DMS53 treated with DMSO at 0.1 percent for 48 hours (cell line): ENCODE measurements around the gene INF2.
A peak's percentile ranks its signal among the peaks of the same experiment; 100 is the strongest.

ENCODE experiments used
- DNase-seq: peaks from one replicate; lab custom pipeline; 2025; ENCODE audit not compliant: unreplicated experiment; lab: John Stamatoyannopoulos, UW

Gene INF2

DNA sequence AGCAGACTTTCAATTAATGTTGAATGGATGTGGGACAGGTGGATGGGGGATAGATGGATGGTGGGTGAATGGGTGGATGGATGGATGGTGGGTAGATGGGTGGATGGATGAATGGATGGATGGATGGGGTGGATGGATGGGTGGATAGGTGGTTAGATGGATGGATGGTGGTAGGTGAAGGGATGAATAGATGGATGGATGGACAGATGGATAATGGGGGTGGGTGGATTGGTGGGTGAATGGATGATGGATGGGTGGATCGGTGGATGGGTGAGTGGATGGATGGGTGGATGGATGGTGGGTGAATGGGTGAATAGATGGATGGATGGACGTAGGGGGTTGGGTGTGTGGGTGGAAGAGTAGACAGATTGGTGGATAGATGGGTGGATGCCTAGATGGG lies 14.0 kb upstream of the INF2 start:
- DNase-seq = no peak

GRCh38 chr14:104676130-104676693 lies 13.2 kb upstream of the INF2 start:
- no peak for DNase-seq

GRCh38 chr14:104676694-104677511 lies 12.5 kb upstream of the INF2 start:
- no peak for DNase-seq

DNA sequence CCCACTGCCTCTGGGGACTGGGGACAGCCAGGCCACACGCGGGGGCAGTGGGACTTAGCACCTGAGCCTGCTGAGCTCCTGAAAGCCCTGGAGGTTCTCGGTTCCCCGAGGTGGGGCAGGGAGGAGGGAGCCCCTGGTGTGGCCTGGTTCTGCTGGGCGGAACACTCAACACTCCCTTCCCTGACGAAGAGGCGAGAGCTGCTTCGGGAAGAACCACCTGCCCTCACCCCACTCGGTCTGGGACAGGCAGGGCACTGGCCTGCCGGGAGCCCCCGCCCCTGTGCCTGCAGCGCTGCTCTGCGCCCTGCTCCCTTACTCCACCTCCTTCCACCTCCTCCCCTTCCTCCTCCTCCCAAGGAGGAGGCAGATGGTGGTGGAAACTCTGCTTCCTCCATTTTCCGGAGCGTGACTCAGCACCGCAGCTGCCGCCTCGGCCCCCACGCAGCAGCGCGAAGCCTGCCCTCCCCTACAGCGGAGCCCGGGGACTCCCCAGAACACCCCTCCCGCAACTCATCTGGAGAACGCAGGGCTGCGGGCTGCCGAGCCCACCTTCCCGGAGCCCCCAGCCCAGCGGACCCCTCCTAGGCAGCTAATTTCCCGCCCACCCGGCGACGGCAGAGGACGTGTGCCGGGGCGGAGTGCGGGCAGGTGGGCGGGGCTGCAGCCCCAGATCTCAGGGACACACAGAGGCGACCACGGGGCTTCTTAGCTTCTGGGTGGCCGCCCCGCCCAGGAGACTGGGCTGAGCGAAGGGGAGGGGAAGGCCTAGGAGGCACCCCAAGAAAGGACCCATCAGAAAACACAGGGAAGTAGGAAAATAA lies 11.7 kb upstream of the INF2 start:
- DNase-seq = peak; percentile 47

DNA sequence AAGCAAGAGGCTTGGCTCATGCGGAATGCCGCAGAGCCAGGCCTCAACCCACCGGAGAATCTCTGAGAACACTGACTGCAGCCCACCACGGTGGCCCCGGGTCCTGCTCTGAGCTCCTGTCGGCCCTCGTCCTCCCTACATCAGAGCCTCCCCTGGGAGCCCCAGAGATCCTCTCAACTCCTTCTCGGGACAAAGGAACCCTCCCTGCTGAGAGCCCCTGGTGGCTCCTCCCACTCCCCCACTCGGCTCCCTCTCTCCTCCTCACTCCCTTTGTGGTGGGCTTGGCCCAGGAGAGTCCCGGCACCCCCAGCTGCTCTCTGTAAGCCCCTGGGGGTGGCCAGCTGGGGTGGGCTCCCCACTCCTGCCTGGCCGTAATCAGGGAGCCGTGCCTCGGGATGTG lies 11.1 kb upstream of the INF2 start:
- no peak for DNase-seq

DNA sequence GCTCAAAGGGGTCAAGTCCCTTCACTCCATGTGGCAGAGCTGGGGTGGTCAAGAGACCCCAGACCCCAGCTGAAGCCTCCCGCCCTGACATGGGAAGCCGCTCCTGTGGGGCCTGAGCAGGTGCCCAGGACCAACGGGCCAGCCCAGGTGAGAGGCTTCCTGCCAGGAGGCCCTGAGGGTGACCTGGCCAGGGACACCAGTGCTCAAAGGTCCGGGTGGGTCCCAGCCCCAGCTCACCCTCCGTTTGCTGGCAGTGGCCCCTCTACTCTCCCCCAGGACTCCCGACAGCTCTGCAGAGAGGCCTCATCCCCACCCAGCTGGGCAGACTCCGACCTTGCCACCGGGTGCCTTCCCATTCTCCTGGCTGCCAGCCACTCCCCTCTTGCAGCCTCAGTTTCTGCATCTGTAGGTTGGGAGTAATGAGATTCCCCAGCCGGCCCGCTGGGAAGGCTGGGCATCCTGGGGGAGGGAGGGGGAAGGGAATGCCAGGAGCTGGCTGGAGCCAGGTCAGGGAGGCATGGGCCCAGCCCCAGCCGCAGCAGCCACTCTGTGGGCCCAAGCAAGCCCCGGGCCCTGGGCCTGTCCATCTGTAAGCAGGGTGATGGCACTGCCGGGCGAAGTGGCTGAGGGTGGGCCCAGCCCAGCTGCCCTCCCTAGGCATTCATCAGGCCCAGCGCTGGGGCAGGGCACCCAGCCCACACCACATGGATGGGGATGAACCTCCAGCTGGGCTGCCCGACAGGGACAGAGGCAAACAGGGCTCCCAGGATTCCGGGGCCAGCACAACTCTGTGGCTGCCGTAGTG lies 10.3 kb upstream of the INF2 start:
- no peak for DNase-seq

DNA sequence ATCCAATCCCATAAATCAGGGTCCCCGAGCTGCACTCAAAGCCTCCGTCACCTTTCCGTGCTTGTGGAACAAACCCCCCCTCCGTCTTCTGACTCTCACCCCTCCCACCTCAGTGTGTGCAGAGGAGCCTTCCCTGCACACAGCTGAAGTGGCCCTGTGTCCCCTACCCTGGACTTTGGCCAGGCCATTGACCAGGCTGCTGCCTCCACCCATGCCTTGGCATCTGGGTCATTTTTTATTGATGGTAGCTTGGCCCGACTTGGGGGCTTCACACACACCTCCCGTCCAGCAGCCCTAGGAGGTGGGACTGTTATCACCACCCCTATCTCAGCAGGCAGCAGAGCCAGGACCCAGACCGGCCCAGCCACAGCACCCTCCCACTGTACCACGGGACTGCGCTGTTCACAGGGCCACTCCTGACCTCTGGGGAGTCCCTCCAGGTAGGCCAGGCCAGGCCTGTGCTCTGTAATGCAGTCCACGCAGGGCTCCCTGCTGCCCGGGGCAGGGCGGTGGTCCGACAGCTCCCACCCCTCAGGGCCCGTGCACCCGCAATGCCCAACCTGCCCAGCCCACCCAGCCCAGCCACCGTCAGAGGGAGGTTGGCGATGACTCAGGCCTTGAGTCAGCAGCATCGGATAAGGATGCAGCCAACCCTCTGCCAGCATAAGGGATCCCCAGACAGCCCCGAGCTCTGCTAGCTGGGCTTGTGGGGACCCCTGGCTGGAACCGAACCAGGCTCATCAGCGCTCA lies 9.2 kb upstream of the INF2 start:
- no peak for DNase-seq

DNA sequence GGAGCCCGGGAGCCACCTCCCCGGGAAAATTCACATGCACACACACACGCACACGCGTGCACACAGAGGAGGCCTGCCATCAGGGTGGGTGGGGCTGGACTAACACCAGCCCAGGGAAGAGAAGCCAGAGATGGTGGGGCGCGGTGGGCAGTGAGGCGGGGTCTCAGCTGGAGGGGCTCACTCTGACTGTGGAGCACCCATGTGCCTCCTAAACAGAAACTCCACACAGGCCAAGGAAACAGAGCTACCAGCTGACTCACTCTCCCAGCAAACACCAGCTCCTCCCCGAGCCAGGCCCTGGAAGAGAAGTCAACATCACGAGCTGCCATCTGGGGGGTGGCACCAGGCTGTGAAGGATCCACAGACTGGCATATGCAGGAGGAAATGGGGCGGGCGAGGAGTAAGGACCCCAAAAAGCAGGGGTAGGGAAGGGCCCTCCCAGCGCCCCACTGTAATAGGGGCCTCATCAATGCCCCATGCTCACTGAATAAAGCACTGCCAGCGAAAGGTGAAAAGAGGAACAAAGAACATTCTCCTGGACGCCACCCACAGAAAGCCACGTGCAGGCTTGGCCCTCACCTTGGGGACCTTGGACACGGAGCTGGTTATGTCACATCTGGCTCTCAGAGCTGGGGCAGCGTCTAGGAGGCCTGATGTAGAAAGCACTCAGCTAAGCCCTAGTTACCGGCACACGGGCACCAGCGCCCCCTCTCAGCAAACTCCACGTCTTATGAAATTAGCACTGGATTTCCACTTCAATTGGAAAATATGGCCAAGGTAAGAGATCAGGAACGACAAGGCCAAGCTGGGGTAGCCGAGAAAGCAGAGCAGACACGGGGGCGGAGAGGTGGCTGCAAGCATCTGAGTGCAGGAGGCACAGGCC lies 8.4 kb upstream of the INF2 start:
- DNase-seq = peak; percentile 2

- DNase-seq = no peak
These were observed 7.7 kb upstream of the INF2 start for GRCh38 chr14:104681689-104682074.

GRCh38 chr14:104682107-104682593 lies 7.3 kb upstream of the INF2 start:
- DNase-seq = no peak

DNA sequence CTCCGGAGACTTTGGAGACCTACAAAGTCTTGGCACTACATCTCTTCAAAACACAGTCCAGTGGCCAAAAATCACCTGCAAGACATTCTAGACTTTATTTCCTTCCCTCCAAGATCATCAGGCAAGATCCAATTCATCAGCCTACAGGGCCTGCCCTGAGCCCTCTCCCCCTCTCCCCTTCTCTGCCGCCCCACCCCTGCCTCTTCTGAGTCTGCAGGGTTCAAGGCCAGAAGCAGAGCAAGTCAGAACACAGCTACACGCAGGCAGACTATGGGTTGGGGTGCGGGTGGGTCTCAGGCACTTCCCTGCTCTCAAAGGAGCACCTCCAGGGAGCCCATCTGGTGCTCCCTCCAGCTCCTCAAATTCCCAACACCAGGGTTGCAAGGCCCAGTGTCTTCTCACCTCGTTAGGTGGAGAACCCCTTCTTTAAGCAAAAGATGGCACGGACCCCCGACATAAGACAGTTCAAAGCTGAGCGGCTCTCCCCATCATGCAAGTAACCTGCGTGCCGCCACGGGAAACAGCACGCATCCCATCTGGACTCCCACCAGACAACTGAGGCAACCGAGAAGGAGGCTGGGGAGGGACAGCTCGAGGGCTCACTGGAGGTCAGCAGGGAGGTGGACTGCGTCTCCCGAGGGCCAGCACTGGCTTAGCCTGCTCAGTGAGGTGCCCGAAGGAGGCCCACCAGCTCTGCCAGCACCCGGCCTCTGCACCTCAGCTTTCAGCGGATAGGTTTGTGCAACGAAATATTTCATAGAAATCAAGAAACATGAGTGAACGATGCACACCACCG lies 5.6 kb upstream of the INF2 start:
- no peak for DNase-seq

DNA sequence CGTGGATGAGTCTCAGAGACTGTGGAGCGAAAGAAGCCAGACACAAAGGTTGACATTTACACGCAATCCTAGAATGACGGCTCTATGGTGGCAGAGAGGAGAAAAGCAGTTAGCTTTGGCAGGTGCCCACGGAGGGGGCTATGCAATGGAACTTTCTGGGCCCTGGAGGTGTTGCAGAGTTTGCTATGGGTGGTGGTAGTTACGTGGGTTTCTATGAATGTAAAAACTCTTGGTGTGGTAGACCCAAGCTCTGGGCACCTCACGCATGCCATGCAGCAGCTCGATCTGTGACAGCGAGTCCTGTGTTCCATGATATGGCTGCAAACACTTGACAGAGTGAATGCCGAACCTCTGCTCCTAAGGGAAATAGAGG lies 5.0 kb upstream of the INF2 start:
- DNase-seq = no peak

GRCh38 chr14:104685216-104685997 lies 4.0 kb upstream of the INF2 start:
- DNase-seq = no peak

- no peak for DNase-seq
These were observed 3.3 kb upstream of the INF2 start for GRCh38 chr14:104685998-104686610.

GRCh38 chr14:104686624-104687517 lies 2.5 kb upstream of the INF2 start:
- no peak for DNase-seq
